GM20000 (cell line): ENCODE results near the gene FICD.
A peak's percentile ranks its signal among the peaks of the same experiment; 100 is the strongest.

Source experiments
- DNase-seq: peaks from one replicate; pipeline ENCODE4 v3.0.0; 2012; ENCODE audit warnings: low spot score
- CTCF ChIP-seq: IDR thresholded peaks from 2 replicates; pipeline ENCODE4 v1.5.1; 2012; ENCODE audit warnings: mild to moderate bottlenecking, control low read depth; ENCODE audit errors: extremely low read depth, missing control alignments

Gene FICD

GRCh38 chr12:108559748-108560147 is 44.7 kb downstream of the FICD start:
- DNase-seq: no peak
- TF ChIP-seq CTCF: no peak

GRCh38 chr12:108560321-108560721 is 45.2 kb downstream of the FICD start:
- no peak for DNase-seq
- no peak for TF ChIP-seq CTCF

- no peak for TF ChIP-seq CTCF
- peak; percentile 79 for DNase-seq
These were observed 46.0 kb downstream of the FICD start, which contains the start of gene SART3 for GRCh38 chr12:108560752-108561719. Gene SART3, minus strand, starts transcription at chr12:108561173. Its CDS starts 19 bp downstream, at chr12:108561154.

- TF ChIP-seq CTCF: no peak
- no peak for DNase-seq
These were observed 46.8 kb downstream of the FICD start for GRCh38 chr12:108561852-108562347.

- DNase-seq: peak; percentile 94
- TF ChIP-seq CTCF: no peak
These were observed 47.5 kb downstream of the FICD start, which contains the start of gene ISCU for GRCh38 chr12:108562348-108563135. Gene ISCU, plus strand, starts transcription at chr12:108562596. Its CDS starts 27 bp downstream, at chr12:108562623.

GRCh38 chr12:108563136-108563803 is 48.2 kb downstream of the FICD start:
- peak; percentile 70 for TF ChIP-seq CTCF
- peak; percentile 79 for DNase-seq
